K562 (cell line): ENCODE data around the gene SYNJ2. TPM values are rescaled to one million over a fixed set of nuclear protein-coding genes. Genes with fewer than 3 reads are reported as not detected.

Source experiments
- CBX3 ChIP-seq, 2 experiments: IDR thresholded peaks; 1 replicate in 1 of 2; 2 replicates in 1 of 2; pipeline ENCODE4 v1.6.1; 2012; ENCODE audit warnings: inconsistent platforms in 2 of 2, low read length in 2 of 2, borderline replicate concordance in 1 of 2, control low read depth in 1 of 2
- CREB1 ChIP-seq, 2 experiments: sonication (generic) in 1 of 2; formaldehyde crosslinking in 1 of 2; IDR thresholded peaks; 2 replicates each; pipeline versions ENCODE4 v1.6.1 to v1.8.0; 2012 to 2022; ENCODE audit warnings: inconsistent platforms in 1 of 2, mild to moderate bottlenecking in 1 of 2, missing genetic modification reagents in 1 of 2, moderate library complexity in 1 of 2
- ELF1 ChIP-seq: fragments of 200-800 bp; sonication (Bioruptor generic); IDR thresholded peaks from 2 replicates; pipeline ENCODE4 v1.6.1; 2016; ENCODE audit warnings: missing genetic modification characterization, missing compliant biosample characterization
- ERF ChIP-seq: fragments of 450-650 bp; formaldehyde crosslinking; IDR thresholded peaks from 2 replicates; pipeline ENCODE4 v1.4.0; 2020; ENCODE audit warnings: mild to moderate bottlenecking, mixed read lengths
- MEF2A ChIP-seq: IDR thresholded peaks from 2 replicates; pipeline ENCODE4 v1.6.1; 2011; ENCODE audit warnings: low read depth, mild to moderate bottlenecking, low read length, moderate library complexity; ENCODE audit not compliant: control insufficient read depth
- NRF1 ChIP-seq, 2 experiments: fragments of 450-650 bp; IDR thresholded peaks in 1 of 2; conservative IDR thresholded peaks in 1 of 2; 2 replicates each; pipeline ENCODE4 v1.6.1; 2014; ENCODE audit warnings: mild to moderate bottlenecking in 2 of 2
- RBBP5 ChIP-seq: fragments of 200-600 bp; sonication (generic); IDR thresholded peaks from 2 replicates; pipeline ENCODE4 v1.6.1; 2012; ENCODE audit warnings: borderline replicate concordance, mild to moderate bottlenecking, low read length, control low read depth, inconsistent platforms; ENCODE audit not compliant: insufficient read depth, poor library complexity, severe bottlenecking
- ZNF41 ChIP-seq: fragments of 250-450 bp; sonication (Bioruptor Pico); conservative IDR thresholded peaks from 2 replicates; pipeline ENCODE4 v1.4.0; 2020; ENCODE audit warnings: mild to moderate bottlenecking
- ZNF583 ChIP-seq: fragments of 250-450 bp; sonication (Bioruptor Pico); IDR thresholded peaks from 2 replicates; pipeline ENCODE4 v1.4.0; 2020
- ZNF589 ChIP-seq: fragments of 200-800 bp; sonication (Bioruptor generic); IDR thresholded peaks from 2 replicates; pipeline ENCODE4 v1.6.1; 2016; ENCODE audit warnings: low read depth, missing genetic modification characterization, missing compliant biosample characterization
- ZNF766 ChIP-seq: fragments of 200-800 bp; sonication (Bioruptor generic); conservative IDR thresholded peaks from 2 replicates; pipeline ENCODE4 v1.6.1; 2016; ENCODE audit warnings: missing genetic modification characterization, missing compliant biosample characterization
- polyA plus RNA-seq, 8 experiments: library from polyadenylated mRNA; depleted of rRNA in 4 of 8; stranded (reverse) in 5 of 8; unstranded in 3 of 8; fragments of >200 nt; fragmentation: Nextera tagmentation in 2 of 8; fragmentation: Illumina TruSeq in 1 of 8; extraction: Ambion mirVana in 2 of 8; extraction: Trizol in 1 of 8; gene quantifications; 2 replicates each; pipeline versions ENCODE4 v1.2.1 to v1.2.3, GENCODE V29; 2011 to 2014; ENCODE audit warnings: inconsistent platforms in 1 of 8, missing spikeins in 1 of 8
- total RNA-seq, 7 experiments: library from RNA; depleted of rRNA in 6 of 7; stranded (reverse); fragments of >200 nt in 6 of 7; fragmentation: Illumina TruSeq in 2 of 7; extraction: Trizol in 2 of 7; gene quantifications; 2 replicates each; pipeline versions ENCODE4 v1.2.1 to v1.2.3, GENCODE V29; 2011 to 2021; ENCODE audit warnings: low replicate concordance in 1 of 7
- TF ChIP-seq, protein P1 (sequence below): fragments of 250-450 bp; sonication (Bioruptor Pico); IDR thresholded peaks from 2 replicates; pipeline ENCODE4 v1.5.0; 2021
- TF ChIP-seq, protein P2 (sequence below): fragments of 450-650 bp; formaldehyde crosslinking; IDR thresholded peaks from 2 replicates; pipeline ENCODE4 v1.4.0; 2020; ENCODE audit warnings: mild to moderate bottlenecking
- TF ChIP-seq, protein P3 (sequence below): fragments of 200-800 bp; sonication (Bioruptor generic); IDR thresholded peaks from 2 replicates; pipeline ENCODE4 v1.6.1; 2016; ENCODE audit warnings: missing genetic modification characterization, missing compliant biosample characterization
- TF ChIP-seq, protein P4 (sequence below): fragments of 450-650 bp; IDR thresholded peaks from 2 replicates; pipeline ENCODE4 v1.6.1; 2016; ENCODE audit warnings: borderline replicate concordance

Gene SYNJ2
- total and polyA plus RNA-seq, 9 of the 15 experiments (the other 6 are each of a cell fraction or from before 2014, with no cell fraction given) = 3.0 to 27.7 (median 17.8) TPM

DNA sequence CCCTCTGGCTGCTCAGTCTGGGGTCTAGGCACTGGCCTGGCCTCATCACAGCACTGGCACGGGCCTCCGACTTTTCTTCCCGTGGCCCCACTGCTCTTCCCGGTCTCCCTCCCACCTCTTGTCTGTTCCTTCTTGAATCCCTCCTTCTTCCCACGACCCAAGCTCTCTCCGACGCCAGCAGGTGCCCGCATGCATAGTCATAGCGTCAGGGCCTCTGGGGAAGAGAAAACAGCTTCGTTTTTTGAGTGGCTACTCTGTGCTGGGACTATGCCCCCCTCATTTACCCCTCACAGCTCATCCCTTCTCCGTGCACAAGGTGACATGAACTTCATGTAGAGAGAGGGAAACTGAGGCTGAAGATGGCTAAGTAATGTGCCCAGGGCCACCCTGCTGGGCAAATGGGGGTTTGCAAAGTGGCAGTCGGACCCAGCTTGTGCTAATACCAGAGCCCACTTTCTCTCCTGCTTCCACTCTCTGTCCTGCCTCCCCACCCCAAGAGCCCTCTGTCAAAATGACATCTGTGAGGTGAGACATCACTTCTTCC lies 59.2 kb downstream of the SYNJ2 start (continued):
- TF ChIP-seq RBBP5 = peak; percentile 58
- peak; percentile 50; the same call in 1 of the 2 replicates for TF ChIP-seq ZNF766 (CRISPR knock-in tag)
- 0 out of 2 replicates have a peak, but pooled peaks have one; percentile 2 for TF ChIP-seq ZNF589 (CRISPR knock-in tag)
- TF ChIP-seq, protein P1, sequence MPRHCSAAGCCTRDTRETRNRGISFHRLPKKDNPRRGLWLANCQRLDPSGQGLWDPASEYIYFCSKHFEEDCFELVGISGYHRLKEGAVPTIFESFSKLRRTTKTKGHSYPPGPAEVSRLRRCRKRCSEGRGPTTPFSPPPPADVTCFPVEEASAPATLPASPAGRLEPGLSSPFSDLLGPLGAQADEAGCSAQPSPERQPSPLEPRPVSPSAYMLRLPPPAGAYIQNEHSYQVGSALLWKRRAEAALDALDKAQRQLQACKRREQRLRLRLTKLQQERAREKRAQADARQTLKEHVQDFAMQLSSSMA = no peak
- TF ChIP-seq, protein P2, sequence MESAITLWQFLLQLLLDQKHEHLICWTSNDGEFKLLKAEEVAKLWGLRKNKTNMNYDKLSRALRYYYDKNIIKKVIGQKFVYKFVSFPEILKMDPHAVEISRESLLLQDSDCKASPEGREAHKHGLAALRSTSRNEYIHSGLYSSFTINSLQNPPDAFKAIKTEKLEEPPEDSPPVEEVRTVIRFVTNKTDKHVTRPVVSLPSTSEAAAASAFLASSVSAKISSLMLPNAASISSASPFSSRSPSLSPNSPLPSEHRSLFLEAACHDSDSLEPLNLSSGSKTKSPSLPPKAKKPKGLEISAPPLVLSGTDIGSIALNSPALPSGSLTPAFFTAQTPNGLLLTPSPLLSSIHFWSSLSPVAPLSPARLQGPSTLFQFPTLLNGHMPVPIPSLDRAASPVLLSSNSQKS (CRISPR knock-in tag) = no peak
- 0 out of 2 replicates have a peak, but pooled peaks have one; percentile 18 for TF ChIP-seq ERF (CRISPR knock-in tag)
- TF ChIP-seq ZNF41 (CRISPR knock-in tag) = no peak
- TF ChIP-seq, protein P3, sequence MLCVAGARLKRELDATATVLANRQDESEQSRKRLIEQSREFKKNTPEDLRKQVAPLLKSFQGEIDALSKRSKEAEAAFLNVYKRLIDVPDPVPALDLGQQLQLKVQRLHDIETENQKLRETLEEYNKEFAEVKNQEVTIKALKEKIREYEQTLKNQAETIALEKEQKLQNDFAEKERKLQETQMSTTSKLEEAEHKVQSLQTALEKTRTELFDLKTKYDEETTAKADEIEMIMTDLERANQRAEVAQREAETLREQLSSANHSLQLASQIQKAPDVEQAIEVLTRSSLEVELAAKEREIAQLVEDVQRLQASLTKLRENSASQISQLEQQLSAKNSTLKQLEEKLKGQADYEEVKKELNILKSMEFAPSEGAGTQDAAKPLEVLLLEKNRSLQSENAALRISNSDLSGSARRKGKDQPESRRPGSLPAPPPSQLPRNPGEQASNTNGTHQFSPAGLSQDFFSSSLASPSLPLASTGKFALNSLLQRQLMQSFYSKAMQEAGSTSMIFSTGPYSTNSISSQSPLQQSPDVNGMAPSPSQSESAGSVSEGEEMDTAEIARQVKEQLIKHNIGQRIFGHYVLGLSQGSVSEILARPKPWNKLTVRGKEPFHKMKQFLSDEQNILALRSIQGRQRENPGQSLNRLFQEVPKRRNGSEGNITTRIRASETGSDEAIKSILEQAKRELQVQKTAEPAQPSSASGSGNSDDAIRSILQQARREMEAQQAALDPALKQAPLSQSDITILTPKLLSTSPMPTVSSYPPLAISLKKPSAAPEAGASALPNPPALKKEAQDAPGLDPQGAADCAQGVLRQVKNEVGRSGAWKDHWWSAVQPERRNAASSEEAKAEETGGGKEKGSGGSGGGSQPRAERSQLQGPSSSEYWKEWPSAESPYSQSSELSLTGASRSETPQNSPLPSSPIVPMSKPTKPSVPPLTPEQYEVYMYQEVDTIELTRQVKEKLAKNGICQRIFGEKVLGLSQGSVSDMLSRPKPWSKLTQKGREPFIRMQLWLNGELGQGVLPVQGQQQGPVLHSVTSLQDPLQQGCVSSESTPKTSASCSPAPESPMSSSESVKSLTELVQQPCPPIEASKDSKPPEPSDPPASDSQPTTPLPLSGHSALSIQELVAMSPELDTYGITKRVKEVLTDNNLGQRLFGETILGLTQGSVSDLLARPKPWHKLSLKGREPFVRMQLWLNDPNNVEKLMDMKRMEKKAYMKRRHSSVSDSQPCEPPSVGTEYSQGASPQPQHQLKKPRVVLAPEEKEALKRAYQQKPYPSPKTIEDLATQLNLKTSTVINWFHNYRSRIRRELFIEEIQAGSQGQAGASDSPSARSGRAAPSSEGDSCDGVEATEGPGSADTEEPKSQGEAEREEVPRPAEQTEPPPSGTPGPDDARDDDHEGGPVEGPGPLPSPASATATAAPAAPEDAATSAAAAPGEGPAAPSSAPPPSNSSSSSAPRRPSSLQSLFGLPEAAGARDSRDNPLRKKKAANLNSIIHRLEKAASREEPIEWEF (CRISPR knock-in tag) = 0 out of 2 replicates have a peak, but pooled peaks have one; percentile 30
- peak; percentile 21; the same call in 1 of the 2 replicates for TF ChIP-seq ELF1 (tag)
- no peak for TF ChIP-seq NRF1 (conservative IDR thresholded peaks at IDR 0.05 in 1 of 2, IDR thresholded peaks at IDR 0.05 in 1 of 2)
- TF ChIP-seq, protein P4, sequence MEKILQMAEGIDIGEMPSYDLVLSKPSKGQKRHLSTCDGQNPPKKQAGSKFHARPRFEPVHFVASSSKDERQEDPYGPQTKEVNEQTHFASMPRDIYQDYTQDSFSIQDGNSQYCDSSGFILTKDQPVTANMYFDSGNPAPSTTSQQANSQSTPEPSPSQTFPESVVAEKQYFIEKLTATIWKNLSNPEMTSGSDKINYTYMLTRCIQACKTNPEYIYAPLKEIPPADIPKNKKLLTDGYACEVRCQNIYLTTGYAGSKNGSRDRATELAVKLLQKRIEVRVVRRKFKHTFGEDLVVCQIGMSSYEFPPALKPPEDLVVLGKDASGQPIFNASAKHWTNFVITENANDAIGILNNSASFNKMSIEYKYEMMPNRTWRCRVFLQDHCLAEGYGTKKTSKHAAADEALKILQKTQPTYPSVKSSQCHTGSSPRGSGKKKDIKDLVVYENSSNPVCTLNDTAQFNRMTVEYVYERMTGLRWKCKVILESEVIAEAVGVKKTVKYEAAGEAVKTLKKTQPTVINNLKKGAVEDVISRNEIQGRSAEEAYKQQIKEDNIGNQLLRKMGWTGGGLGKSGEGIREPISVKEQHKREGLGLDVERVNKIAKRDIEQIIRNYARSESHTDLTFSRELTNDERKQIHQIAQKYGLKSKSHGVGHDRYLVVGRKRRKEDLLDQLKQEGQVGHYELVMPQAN = no peak
- TF ChIP-seq CREB1 (IDR thresholded peaks at IDR 0.05) = no peak
- peak; percentile 43; the same call in 1 of the 2 replicates for TF ChIP-seq CREB1 (CRISPR knock-in tag; IDR thresholded peaks at IDR 0.05)
- TF ChIP-seq ZNF583 (CRISPR knock-in tag) = 0 out of 2 replicates have a peak, but pooled peaks have one; percentile 20
- no peak for TF ChIP-seq CBX3 (IDR thresholded peaks at IDR 0.05; ENCODE audit: borderline replicate concordance in 1 of 2, low read length in 2 of 2)
- TF ChIP-seq MEF2A = no peak
